H9 (cell line): ENCODE data around the gene WDFY1. TPM values are rescaled to one million over a fixed set of nuclear protein-coding genes. Genes with fewer than 3 reads are reported as not detected.

ENCODE experiments used
- DNase-seq: peaks from one replicate; pipeline ENCODE4 v3.0.0-alpha.2; 2017
- H2AFZ ChIP-seq: one replicate; pipeline ENCODE4 v1.6.1; 2013; ENCODE audit warnings: mild to moderate bottlenecking, low read length, control low read depth, moderate library complexity
- H2AK5ac ChIP-seq: 2 replicates; pipeline ENCODE4 v1.6.1; 2013; ENCODE audit warnings: low read length, control low read depth, mixed read lengths; ENCODE audit not compliant: insufficient read length
- H2BK120ac ChIP-seq: one replicate; pipeline ENCODE4 v1.6.1; 2013; ENCODE audit warnings: low read depth, mild to moderate bottlenecking, low read length, control low read depth, inconsistent platforms; ENCODE audit not compliant: poor library complexity, severe bottlenecking
- H2BK12ac ChIP-seq: 2 replicates; pipeline ENCODE4 v1.6.1; 2013; ENCODE audit warnings: low read length, control low read depth, mixed read lengths, low read depth; ENCODE audit not compliant: insufficient read length
- H2BK15ac ChIP-seq: 2 replicates; pipeline ENCODE4 v1.6.1; 2013; ENCODE audit warnings: low read depth, low read length, control low read depth
- H2BK20ac ChIP-seq: one replicate; pipeline ENCODE4 v1.6.1; 2013; ENCODE audit warnings: low read depth, mild to moderate bottlenecking, low read length, control low read depth, inconsistent platforms; ENCODE audit not compliant: poor library complexity, severe bottlenecking
- H2BK5ac ChIP-seq: 2 replicates; pipeline ENCODE4 v1.6.1; 2013; ENCODE audit warnings: low read length, control low read depth, mixed read lengths; ENCODE audit not compliant: insufficient read length
- H3K14ac ChIP-seq: 2 replicates; pipeline ENCODE4 v1.6.1; 2013; ENCODE audit warnings: low read length, control low read depth; ENCODE audit not compliant: insufficient read depth
- H3K18ac ChIP-seq: 2 replicates; pipeline ENCODE4 v1.6.1; 2013; ENCODE audit warnings: low read depth, mild to moderate bottlenecking, mixed read lengths, low read length, control low read depth; ENCODE audit not compliant: insufficient read length
- H3K23ac ChIP-seq: 2 replicates; pipeline ENCODE4 v1.6.1; 2013; ENCODE audit warnings: low read length, control low read depth, mixed read lengths, low read depth; ENCODE audit not compliant: insufficient read length
- H3K23me2 ChIP-seq: 2 replicates; pipeline ENCODE4 v1.6.1; 2013; ENCODE audit warnings: low read depth, mild to moderate bottlenecking, mixed read lengths, low read length, control low read depth; ENCODE audit not compliant: insufficient read length, poor library complexity, severe bottlenecking
- H3K27ac ChIP-seq: 2 replicates; pipeline ENCODE4 v1.5.1; 2013; ENCODE audit warnings: low read length, control low read depth, mixed read lengths, low read depth; ENCODE audit not compliant: insufficient read length
- H3K27me3 ChIP-seq: 2 replicates; pipeline ENCODE4 v1.6.1; 2013; ENCODE audit warnings: low read length, control low read depth, inconsistent platforms; ENCODE audit not compliant: insufficient read depth
- H3K4ac ChIP-seq: 2 replicates; pipeline ENCODE4 v1.6.1; 2013; ENCODE audit warnings: low read depth, mild to moderate bottlenecking, control low read depth, inconsistent platforms, low read length, moderate library complexity
- H3K4me1 ChIP-seq: 2 replicates; pipeline ENCODE4 v1.6.1; 2013; ENCODE audit warnings: low read length, control low read depth, inconsistent platforms; ENCODE audit not compliant: insufficient read depth
- H3K4me2 ChIP-seq: 2 replicates; pipeline ENCODE4 v1.6.1; 2013; ENCODE audit warnings: low read length, control low read depth, mixed read lengths; ENCODE audit not compliant: insufficient read length, insufficient read depth
- H3K56ac ChIP-seq: 2 replicates; pipeline ENCODE4 v1.6.1; 2013; ENCODE audit warnings: low read depth, mild to moderate bottlenecking, mixed read lengths, low read length, control low read depth; ENCODE audit not compliant: insufficient read length
- H3K79me1 ChIP-seq: 2 replicates; pipeline ENCODE4 v1.6.1; 2013; ENCODE audit warnings: low read depth, mild to moderate bottlenecking, moderate library complexity, low read length, control low read depth, inconsistent platforms; ENCODE audit not compliant: insufficient read depth, poor library complexity, severe bottlenecking
- H3K79me2 ChIP-seq: 2 replicates; pipeline ENCODE4 v1.6.1; 2013; ENCODE audit warnings: low read length, control low read depth, inconsistent platforms; ENCODE audit not compliant: insufficient read depth
- H3K9ac ChIP-seq: 2 replicates; pipeline ENCODE4 v1.6.1; 2013; ENCODE audit warnings: low read length, control low read depth, mixed read lengths; ENCODE audit not compliant: insufficient read length; ENCODE audit errors: extremely low read depth
- H3K9me3 ChIP-seq: one replicate; pipeline ENCODE4 v1.6.1; 2013; ENCODE audit warnings: low read depth, low read length, inconsistent platforms; ENCODE audit not compliant: control insufficient read depth
- H3T11ph ChIP-seq: one replicate; pipeline ENCODE4 v1.6.1; 2013; ENCODE audit warnings: mild to moderate bottlenecking, low read length, control low read depth, inconsistent platforms
- H4K20me1 ChIP-seq: one replicate; pipeline ENCODE4 v1.6.1; 2013; ENCODE audit not compliant: control insufficient read depth, insufficient read length, insufficient read depth
- H4K5ac ChIP-seq: 2 replicates; pipeline ENCODE4 v1.6.1; 2013; ENCODE audit warnings: low read depth, mild to moderate bottlenecking, mixed read lengths, low read length, control low read depth; ENCODE audit not compliant: insufficient read length
- H4K8ac ChIP-seq: replicated peaks from 2 replicates; pipeline ENCODE4 v1.6.1; 2013; ENCODE audit warnings: low read length, control low read depth, mixed read lengths, low read depth; ENCODE audit not compliant: insufficient read length
- H4K91ac ChIP-seq: 2 replicates; pipeline ENCODE4 v1.6.1; 2013; ENCODE audit warnings: low read depth, mild to moderate bottlenecking, moderate library complexity, mixed read lengths, low read length, control low read depth; ENCODE audit not compliant: insufficient read length
- H3K27ac Mint-ChIP-seq, 3 experiments: 2 replicates in 2 of 3; 3 replicates in 1 of 3; pipeline ENCODE4 v1.8.0; 2020 to 2021; ENCODE audit warnings: mixed read lengths in 3 of 3, mild to moderate bottlenecking in 1 of 3, moderate library complexity in 1 of 3
- H3K27me3 Mint-ChIP-seq: 2 replicates; pipeline ENCODE4 v1.8.0; 2021; ENCODE audit warnings: low read depth, mild to moderate bottlenecking, moderate library complexity, mixed read lengths
- H3K36me3 Mint-ChIP-seq, 3 experiments: 2 replicates in 2 of 3; 3 replicates in 1 of 3; pipeline ENCODE4 v1.8.0; 2020 to 2021; ENCODE audit warnings: low read depth in 3 of 3, mixed read lengths in 3 of 3; ENCODE audit not compliant: insufficient read depth in 1 of 3
- H3K4me1 Mint-ChIP-seq, 2 experiments: 2 replicates each; pipeline ENCODE4 v1.8.0; 2020; ENCODE audit warnings: mixed read lengths in 2 of 2
- H3K4me3 Mint-ChIP-seq, 2 experiments: 2 replicates in 1 of 2; 3 replicates in 1 of 2; pipeline ENCODE4 v1.8.0; 2020 to 2021; ENCODE audit warnings: mild to moderate bottlenecking in 2 of 2, mixed read lengths in 2 of 2, moderate library complexity in 1 of 2
- H3K9me3 Mint-ChIP-seq, 2 experiments: 2 replicates in 1 of 2; 3 replicates in 1 of 2; pipeline ENCODE4 v1.8.0; 2020; ENCODE audit warnings: mild to moderate bottlenecking in 2 of 2, mixed read lengths in 2 of 2, moderate library complexity in 1 of 2
- WGBS: extraction: QIAGEN DNeasy Blood & Tissue Kit; methylation state at CpG from one replicate; pipeline ENCODE4 v1.1.7; 2013; ENCODE audit warnings: missing lambda C conversion rate, low lambda C conversion rate, mixed read lengths; ENCODE audit not compliant: insufficient read length; ENCODE audit errors: extremely low coverage; 5-methylcytosine and 5-hydroxymethylcytosine counted together
- total RNA-seq: library from RNA; stranded (reverse); gene quantifications from 2 replicates; pipeline ENCODE4 v1.2.1, GENCODE V29; 2021
- TF ChIP-seq, protein P1 (sequence below): fragments of 200-600 bp; sonication (generic); conservative IDR thresholded peaks from 3 replicates; pipeline ENCODE4 v1.8.0; 2021; ENCODE audit warnings: antibody characterized with exemption, mild to moderate bottlenecking

The WDFY1 gene
- total RNA-seq, 1 experiment from 2014 or later: 54.1 TPM

DNA sequence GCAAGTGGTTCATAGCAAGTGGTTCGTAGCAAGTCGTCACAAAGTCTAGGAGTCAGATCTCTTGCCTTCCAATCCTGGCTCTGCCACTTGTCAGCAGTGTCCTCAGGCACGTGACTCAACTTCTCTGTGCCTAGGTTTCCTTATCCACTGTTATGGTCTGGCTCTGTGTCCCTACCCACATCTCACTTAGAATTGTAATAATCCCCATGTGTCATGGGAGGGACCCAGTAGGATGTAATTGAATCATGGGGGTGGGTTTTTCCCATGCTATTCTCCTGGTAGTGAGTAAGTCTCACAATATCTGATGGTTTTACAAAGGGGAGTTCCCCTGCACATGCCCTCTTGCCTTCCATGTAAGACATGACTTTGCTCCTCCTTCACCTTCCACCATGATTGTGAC is 55.9 kb downstream of the WDFY1 start:
- Histone ChIP-seq H3K56ac (no peak overlapping the region), H2BK120ac (no peak overlapping the region), H2BK20ac (no peak overlapping the region), H3K4me2 (no peak overlapping the region), H3K9ac (no peak overlapping the region), H3K4ac (no peak overlapping the region), H2BK5ac (no peak overlapping the region), H4K91ac (no peak overlapping the region), H2BK12ac (no peak overlapping the region), H2AK5ac (no peak overlapping the region), H3K4me1 (no peaks in the 10 kb centered on the region), H3K27me3 (no peaks in the 10 kb centered on the region), H3K9me3 (no peaks in the 10 kb centered on the region), H3K27ac (no peak overlapping the region), H3K79me1 (no peaks in the 10 kb centered on the region), H3K18ac (no peak overlapping the region), H3K14ac (no peak overlapping the region), H3K23ac (no peak overlapping the region), H3T11ph (no peak overlapping the region), H3K79me2 (no peaks in the 10 kb centered on the region), H4K8ac (no peak overlapping the region), H2AFZ (no peak overlapping the region), H2BK15ac (no peak overlapping the region), H4K5ac (no peak overlapping the region), H4K20me1 (no peaks in the 10 kb centered on the region), H3K23me2 (no peaks in the 10 kb centered on the region)
- peaks cover 31 to 66% (median 55%) of the 10 kb centered on the region in 3 experiments for H3K36me3 Mint-ChIP-seq
- no peaks in the 10 kb centered on the region for H3K27me3 Mint-ChIP-seq
- TF ChIP-seq, protein P1, sequence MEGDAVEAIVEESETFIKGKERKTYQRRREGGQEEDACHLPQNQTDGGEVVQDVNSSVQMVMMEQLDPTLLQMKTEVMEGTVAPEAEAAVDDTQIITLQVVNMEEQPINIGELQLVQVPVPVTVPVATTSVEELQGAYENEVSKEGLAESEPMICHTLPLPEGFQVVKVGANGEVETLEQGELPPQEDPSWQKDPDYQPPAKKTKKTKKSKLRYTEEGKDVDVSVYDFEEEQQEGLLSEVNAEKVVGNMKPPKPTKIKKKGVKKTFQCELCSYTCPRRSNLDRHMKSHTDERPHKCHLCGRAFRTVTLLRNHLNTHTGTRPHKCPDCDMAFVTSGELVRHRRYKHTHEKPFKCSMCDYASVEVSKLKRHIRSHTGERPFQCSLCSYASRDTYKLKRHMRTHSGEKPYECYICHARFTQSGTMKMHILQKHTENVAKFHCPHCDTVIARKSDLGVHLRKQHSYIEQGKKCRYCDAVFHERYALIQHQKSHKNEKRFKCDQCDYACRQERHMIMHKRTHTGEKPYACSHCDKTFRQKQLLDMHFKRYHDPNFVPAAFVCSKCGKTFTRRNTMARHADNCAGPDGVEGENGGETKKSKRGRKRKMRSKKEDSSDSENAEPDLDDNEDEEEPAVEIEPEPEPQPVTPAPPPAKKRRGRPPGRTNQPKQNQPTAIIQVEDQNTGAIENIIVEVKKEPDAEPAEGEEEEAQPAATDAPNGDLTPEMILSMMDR: no peak
- WGBS: no CpG with 5 or more reads among the region's 3 CpGs
- no peak overlapping the region for H3K4me3 Mint-ChIP-seq
- H3K9me3 Mint-ChIP-seq: no peaks in the 10 kb centered on the region; a peak in 2 of 5 replicates
- H3K4me1 Mint-ChIP-seq: no peaks in the 10 kb centered on the region
- no peak overlapping the region for H3K27ac Mint-ChIP-seq
- no peak for DNase-seq
